ENCODE data around the gene TMIGD3. TPM values are rescaled to one million over a fixed set of nuclear protein-coding genes. Genes with fewer than 3 reads are reported as not detected.

TMIGD3 gene
- total and polyA plus RNA-seq, 2 of the 4 experiments (the other 2 are of a cell fraction) = under 0.01 to 0.12 TPM

DNA sequence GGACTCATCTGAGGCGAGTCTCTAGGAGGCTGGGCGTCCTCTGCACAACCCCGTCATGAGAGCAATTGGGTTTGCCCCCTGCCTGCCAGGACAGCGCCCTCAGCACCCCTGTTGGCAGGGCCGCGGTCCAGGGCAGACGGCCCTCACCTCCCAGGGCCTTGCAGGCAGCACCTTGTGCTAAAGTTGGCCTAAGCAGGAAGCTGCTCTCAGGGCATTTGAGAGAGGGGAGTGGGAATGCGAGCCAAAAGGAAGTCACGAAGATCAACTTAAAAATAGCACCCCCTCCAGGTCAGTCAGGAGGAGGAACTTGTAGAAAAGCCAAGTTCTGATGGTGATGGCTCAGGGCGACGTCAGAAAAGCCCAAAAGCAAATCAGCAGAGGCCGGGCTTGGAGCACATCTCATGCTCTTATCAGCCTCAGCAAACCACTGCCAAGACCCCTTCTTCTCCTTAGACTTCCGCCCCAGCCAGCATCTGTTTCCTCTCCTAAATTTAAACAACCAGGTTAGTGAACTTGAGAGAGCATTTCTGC lies 12.6 kb upstream of the TMIGD3 start:
- in situ Hi-C loops (cut with MboI; ENCODE audit: low sequenced_read_pairs) = no loop called here
- intact Hi-C loops (cut with micrococcal nuclease) = loop anchor here (5.0 kb wide), 1 partner anchor 36 kb away; no protein-coding TSS in a partner anchor
- H4K5ac ChIP-seq (ENCODE audit: low read depth, low read length) = peak overlapping the region; percentile 57
- no peak overlapping the region; the same call in 1 of the 2 replicates for H3K27ac ChIP-seq (ENCODE audit: insufficient read depth, low read length)
- H2AK5ac ChIP-seq (ENCODE audit: low read depth, low read length) = peak overlapping the region; percentile 52; the same call in 1 of the 2 replicates
- H3K23ac ChIP-seq (ENCODE audit: low read depth, low read length) = peak overlapping the region; percentile 70
- H3K79me1 ChIP-seq (ENCODE audit: low read depth in 1 of 2, low read length in 2 of 2) = no peaks in the 10 kb centered on the region
- dilution Hi-C loops (cut with HindIII; ENCODE audit: low sequenced_read_pairs, unreplicated experiment) = no loop called here
- ChIA-PET CTCF (interaction anchor here (0.7 to 2.2 kb wide), 2 partner anchors 8 to 1230 kb away, joined by 3 to 10 read pairs; no protein-coding TSS in a partner anchor), POLR2A (ENCODE audit: unreplicated experiment) (no interaction called here)
- peak overlapping the region; percentile 45 for H2BK5ac ChIP-seq (ENCODE audit: low read depth, low read length, poor library complexity, severe bottlenecking)
- no peak for TF ChIP-seq ELK1 (IDR thresholded peaks at IDR 0.05; ENCODE audit: borderline replicate concordance, low read depth, low read length)
- peak; percentile 33 for TF ChIP-seq CTCF (conservative IDR thresholded peaks at IDR 0.05; ENCODE audit: low read depth, low read length)
- H3K56ac ChIP-seq (ENCODE audit: extremely low read depth, insufficient read depth, low read length) = no peak overlapping the region
- peak overlapping the region; percentile 80; the same call in 1 of the 2 replicates for H4K91ac ChIP-seq (ENCODE audit: insufficient read depth, low read depth, low read length)
- H3K9me3 ChIP-seq (ENCODE audit: control insufficient read depth, insufficient read depth, low read length) = no peaks in the 10 kb centered on the region
- peak overlapping the region; percentile 58 for H2AK9ac ChIP-seq (replicated peaks; ENCODE audit: low read depth, low read length, poor library complexity)
- no peaks in the 10 kb centered on the region for H3K36me3 ChIP-seq (ENCODE audit: control insufficient read depth, insufficient read depth, low read length)
- H3K9ac ChIP-seq (ENCODE audit: low read depth, low read length) = no peak overlapping the region
- 0% methylated on average over 2 of the region's 13 CpGs; no CpG with 5 or more reads in 1 of the 2 experiments for WGBS, 2 experiments (ENCODE audit: extremely low coverage in 2 of 2, insufficient read length in 1 of 2)
- H3K9me1 ChIP-seq (ENCODE audit: insufficient read depth, low read length) = peaks cover 7% of the 10 kb centered on the region
- H3K18ac ChIP-seq (ENCODE audit: low read depth, low read length) = peak overlapping the region; percentile 22; the same call in 1 of the 2 replicates
- no TSS peak for BruUV-seq (replicated peaks)
- peaks cover 7% of the 10 kb centered on the region for H3K4me1 ChIP-seq (ENCODE audit: control insufficient read depth, insufficient read depth, low read length)
- peak overlapping the region; percentile 57; the same call in 2 of the 3 replicates for H2BK15ac ChIP-seq (ENCODE audit: low read depth, low read length)
- ATAC-seq (ENCODE audit: low read depth) = peak; percentile 57
- H3K4me3 ChIP-seq (ENCODE audit: insufficient read depth, low read depth, low read length) = peak overlapping the region; percentile 18; the same call in 1 of the 2 replicates
- peak overlapping the region; percentile 37 for H3K14ac ChIP-seq (replicated peaks; ENCODE audit: low read depth, low read length)
- peak overlapping the region; percentile 97 for H2AFZ ChIP-seq (replicated peaks; ENCODE audit: low read length, poor library complexity)
- DNase-seq = peak; percentile 82
- H3K4ac ChIP-seq (ENCODE audit: low read depth, low read length) = peak overlapping the region; percentile 39
- no peaks in the 10 kb centered on the region for H4K20me1 ChIP-seq (ENCODE audit: insufficient read depth, low read length)
- H3K27me3 ChIP-seq (ENCODE audit: control insufficient read depth, insufficient read depth, low read length) = no peaks in the 10 kb centered on the region
- peak overlapping the region; percentile 17 to 70; a peak in 3 of 4 replicates for H4K8ac ChIP-seq (ENCODE audit: low read depth in 2 of 2, low read length in 2 of 2)
- H2BK20ac ChIP-seq (ENCODE audit: low read depth, low read length) = 0 out of 2 replicates have a peak overlapping the region, but pooled peaks have one; percentile 10
- H3K4me2 ChIP-seq (ENCODE audit: low read depth, low read length) = peak overlapping the region; percentile 71
- peak overlapping the region; percentile 49 for H2BK120ac ChIP-seq (ENCODE audit: low read depth, low read length)
